A673 (cell line): ENCODE results near the gene IFT122. TPM values are rescaled to one million over a fixed set of nuclear protein-coding genes. Genes with fewer than 3 reads are reported as not detected.
"Not testable (repeated sequence)": the region's sequence is repeated elsewhere in the genome, so short reads cannot be mapped to it uniquely, and the experiment has no call there.

Source experiments
- BruUV-seq: library from RNA; stranded (reverse); fragments of 400-500 nt; replicated peaks from 2 replicates; lab custom pipeline; 2021; lab: Mats Ljungman, UMichigan
- CTCF ChIA-PET: fragments of 300-600 bp; sonication (Branson Sonifier 250); formaldehyde crosslinking; loops from one replicate; lab custom pipeline; 2022; ENCODE audit warnings: antibody characterized with exemption; lab: Charles Lee
- POLR2A ChIA-PET: fragments of 300-600 bp; sonication (Branson Sonifier 250); formaldehyde crosslinking; loops from one replicate; lab custom pipeline; 2022; ENCODE audit warnings: antibody characterized with exemption; ENCODE audit not compliant: low non-redundant PET; lab: Charles Lee
- DNase-seq: peaks from one replicate; pipeline ENCODE4 v3.0.0-alpha.2; 2015; ENCODE audit warnings: low spot score
- H3K27ac ChIP-seq: fragments of 200-600 bp; sonication (generic); 2 replicates; pipeline ENCODE4 v1.5.1; 2016; ENCODE audit warnings: mixed run types, low read depth, mild to moderate bottlenecking, mixed read lengths, antibody characterized with exemption, low read length; ENCODE audit not compliant: poor library complexity, severe bottlenecking
- H3K27me3 ChIP-seq: fragments of 200-600 bp; sonication (generic); replicated peaks from 2 replicates; pipeline ENCODE4 v1.6.1; 2017; ENCODE audit warnings: mixed run types, low read depth, mild to moderate bottlenecking, mixed read lengths, antibody characterized with exemption, low read length; ENCODE audit not compliant: insufficient read depth, poor library complexity
- H3K36me3 ChIP-seq: fragments of 200-600 bp; sonication (generic); 2 replicates; pipeline ENCODE4 v1.6.1; 2016; ENCODE audit warnings: mixed run types, mild to moderate bottlenecking, mixed read lengths, antibody characterized with exemption, low read length; ENCODE audit not compliant: insufficient read depth, poor library complexity, severe bottlenecking
- H3K4me1 ChIP-seq: fragments of 200-600 bp; sonication (generic); 2 replicates; pipeline ENCODE4 v1.6.1; 2017; ENCODE audit warnings: mixed run types, mild to moderate bottlenecking, mixed read lengths, antibody characterized with exemption, low read length; ENCODE audit not compliant: insufficient read depth, poor library complexity, severe bottlenecking
- H3K4me3 ChIP-seq: fragments of 200-600 bp; sonication (generic); 2 replicates; pipeline ENCODE4 v1.5.1; 2016; ENCODE audit warnings: low read depth, mixed run types, mild to moderate bottlenecking, mixed read lengths, low read length; ENCODE audit not compliant: poor library complexity, severe bottlenecking
- H3K9me3 ChIP-seq: fragments of 200-600 bp; sonication (generic); 2 replicates; pipeline ENCODE4 v1.6.1; 2016; ENCODE audit warnings: mixed run types, low read depth, mild to moderate bottlenecking, mixed read lengths, antibody characterized with exemption, low read length; ENCODE audit not compliant: poor library complexity, severe bottlenecking
- CTCF ChIP-seq: fragments of 300-800, 200-600 bp; sonication (generic); conservative IDR thresholded peaks from 2 replicates; pipeline ENCODE4 v1.5.1; 2017; ENCODE audit warnings: low read depth, mild to moderate bottlenecking, antibody characterized with exemption, low read length, moderate library complexity, mixed read lengths
- EZH2 ChIP-seq: fragments of 200-600 bp; sonication (generic); IDR thresholded peaks from 2 replicates; pipeline ENCODE4 v1.6.1; 2017; ENCODE audit warnings: borderline replicate concordance, low read depth, mild to moderate bottlenecking, mixed read lengths, antibody characterized with exemption, low read length; ENCODE audit not compliant: poor library complexity, severe bottlenecking
- intact Hi-C: fragments of 100-400 bp; cut with micrococcal nuclease; formaldehyde crosslinking; loops from one replicate; pipeline ENCODE4 v1.10.0; 2022; ENCODE audit not compliant: unreplicated experiment
- total RNA-seq: library from RNA; stranded (reverse); gene quantifications from 2 replicates; pipeline ENCODE4 v1.2.3, GENCODE V29; 2021

The IFT122 gene
- total RNA-seq, 1 experiment from 2014 or later: 48.2 TPM

- H3K4me3 ChIP-seq: no peak overlapping the region
- ChIA-PET CTCF (no interaction called here), POLR2A (no interaction called here)
- no peaks in the 10 kb centered on the region for H3K27me3 ChIP-seq
- no peaks in the 10 kb centered on the region for H3K9me3 ChIP-seq
- intact Hi-C loops: loop anchor here (10.0 kb wide), 1 partner anchor 609 kb away; no protein-coding TSS in a partner anchor
- no peak for TF ChIP-seq EZH2
- no peak for TF ChIP-seq CTCF
- no peaks in the 10 kb centered on the region for H3K36me3 ChIP-seq
- DNase-seq: no peak
- no peaks in the 10 kb centered on the region for H3K4me1 ChIP-seq
- BruUV-seq: no TSS peak
- no peak overlapping the region for H3K27ac ChIP-seq
These were observed 46.0 kb downstream of the IFT122 start for GRCh38 chr3:129485721-129486663.

- H3K27me3 ChIP-seq: no peaks in the 10 kb centered on the region
- H3K4me3 ChIP-seq: no peak overlapping the region
- H3K36me3 ChIP-seq: no peaks in the 10 kb centered on the region
- H3K4me1 ChIP-seq: no peaks in the 10 kb centered on the region
- ChIA-PET POLR2A (no interaction called here), CTCF (no interaction called here)
- TF ChIP-seq EZH2: no peak
- TF ChIP-seq CTCF: no peak
- BruUV-seq: no TSS peak
- no peak for DNase-seq
- no peak overlapping the region for H3K27ac ChIP-seq
- intact Hi-C loops: loop anchor here (10.0 kb wide), 1 partner anchor 608 kb away; no protein-coding TSS in a partner anchor
- no peaks in the 10 kb centered on the region for H3K9me3 ChIP-seq
These were observed 46.6 kb downstream of the IFT122 start for GRCh38 chr3:129486664-129487035.

DNA sequence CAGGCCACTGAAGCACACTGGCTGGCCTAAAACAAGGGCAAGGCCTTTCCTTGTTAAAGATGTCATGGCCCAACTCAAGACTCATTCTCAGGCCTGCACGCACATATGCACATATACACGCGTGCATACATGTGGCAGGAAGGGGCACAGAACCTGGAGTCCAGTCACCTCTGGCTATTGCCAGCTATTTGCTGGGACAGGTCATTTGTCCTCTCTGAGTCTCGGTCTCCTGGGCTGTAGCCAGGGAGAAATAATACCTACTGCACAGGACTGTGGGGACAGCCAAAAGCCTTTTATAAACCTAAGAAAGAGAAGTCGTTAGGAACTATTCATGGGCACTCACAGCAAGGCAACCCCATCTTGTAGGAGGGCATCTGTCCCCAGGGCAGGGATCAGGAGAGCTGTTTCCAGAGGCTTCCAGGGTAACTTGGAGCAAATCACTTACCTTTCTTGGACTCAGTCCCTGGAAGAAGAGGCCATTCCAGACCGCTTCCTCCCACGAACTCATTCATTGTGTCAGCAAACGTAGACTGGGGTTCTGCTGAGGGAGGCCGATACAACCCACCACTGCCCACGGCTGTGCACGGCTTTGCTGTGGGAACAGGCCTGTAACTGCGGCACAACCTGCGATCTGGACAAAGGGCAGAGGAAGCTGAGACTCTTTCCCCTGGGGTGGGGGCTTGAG is 47.3 kb downstream of the IFT122 start:
- Histone ChIP-seq H3K27me3 (no peaks in the 10 kb centered on the region), H3K27ac (no peak overlapping the region), H3K9me3 (no peaks in the 10 kb centered on the region), H3K4me3 (no peak overlapping the region), H3K4me1 (no peaks in the 10 kb centered on the region), H3K36me3 (no peaks in the 10 kb centered on the region)
- ChIA-PET POLR2A (no interaction called here), CTCF (no interaction called here)
- BruUV-seq: no TSS peak
- intact Hi-C loops: loop anchor here (10.0 kb wide), 1 partner anchor 607 kb away; no protein-coding TSS in a partner anchor
- TF ChIP-seq CTCF: no peak
- TF ChIP-seq EZH2: no peak
- no peak for DNase-seq

GRCh38 chr3:129487868-129488335 is 47.9 kb downstream of the IFT122 start:
- H3K4me3 ChIP-seq, H3K9me3 ChIP-seq, CTCF ChIA-PET, H3K4me1 ChIP-seq, H3K36me3 ChIP-seq, POLR2A ChIA-PET, H3K27me3 ChIP-seq, DNase-seq, H3K27ac ChIP-seq, BruUV-seq: not testable (repeated sequence)
- intact Hi-C loops: loop anchor here (10.0 kb wide), 1 partner anchor 607 kb away; no protein-coding TSS in a partner anchor

DNA sequence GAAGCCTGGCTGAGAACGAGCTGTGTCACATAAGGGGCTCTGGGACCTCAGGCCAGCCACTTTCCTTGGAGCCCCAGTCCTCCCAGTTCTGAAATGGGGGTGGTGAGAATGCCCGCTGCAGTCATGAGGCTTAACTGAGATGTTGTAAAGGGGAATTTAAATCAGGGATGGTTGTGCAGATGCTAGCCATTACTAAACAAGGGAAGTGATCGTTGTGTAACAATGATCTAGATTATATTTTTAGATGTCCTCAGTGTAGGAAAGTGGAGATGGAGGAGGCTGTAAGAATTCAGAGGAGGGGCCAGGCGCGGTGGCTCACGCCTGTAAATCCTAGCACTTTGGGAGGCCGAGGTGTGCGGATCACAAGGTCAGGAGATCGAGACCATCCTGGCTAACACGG is 49.2 kb downstream of the IFT122 start:
- intact Hi-C loops: loop anchor here (10.0 kb wide), 1 partner anchor 606 kb away; no protein-coding TSS in a partner anchor
- CTCF ChIA-PET, DNase-seq, POLR2A ChIA-PET, H3K9me3 ChIP-seq, H3K36me3 ChIP-seq, H3K27ac ChIP-seq, H3K27me3 ChIP-seq, H3K4me3 ChIP-seq, BruUV-seq, H3K4me1 ChIP-seq: not testable (repeated sequence)
